ENCODE data around the gene SMPDL3A.

- TF ChIP-seq POLR2A (IDR thresholded peaks at IDR 0.05) (no peak), CTCF (IDR thresholded peaks at IDR 0.05) (no peak), POLR2AphosphoS5 (IDR thresholded peaks at IDR 0.05; ENCODE audit: insufficient read depth in 1 of 2, low read depth in 1 of 2) (no peak)
Observed at GRCh38 chr6:122775975-122776374, 13.1 kb upstream of the SMPDL3A start.
